PC-9 (cell line): ENCODE data around the gene PARP12. TPM values are rescaled to one million over a fixed set of nuclear protein-coding genes. Genes with fewer than 3 reads are reported as not detected.

Experiments used
- BruUV-seq: library from RNA; stranded (reverse); fragments of 400-500 nt; replicated peaks from 2 replicates; lab custom pipeline; 2021; lab: Mats Ljungman, UMichigan
- CTCF ChIA-PET: fragments of 300-600 bp; sonication (Branson Sonifier 250); formaldehyde crosslinking; loops from one replicate; lab custom pipeline; 2022; ENCODE audit warnings: antibody characterized with exemption; lab: Charles Lee
- POLR2A ChIA-PET: fragments of 300-600 bp; sonication (Branson Sonifier 250); formaldehyde crosslinking; loops from one replicate; lab custom pipeline; 2022; ENCODE audit warnings: antibody characterized with exemption; ENCODE audit not compliant: unreplicated experiment; lab: Charles Lee
- DNase-seq, 2 experiments: peaks; one replicate each; pipeline versions ENCODE4 v3.0.0 to v3.0.0-alpha.2; 2015 to 2022; ENCODE audit warnings: mixed read lengths in 1 of 2
- H2AFZ ChIP-seq: fragments of 200-600 bp; sonication (generic); 2 replicates; pipeline ENCODE4 v1.8.1; 2017; ENCODE audit warnings: antibody characterized with exemption
- H3F3A ChIP-seq: fragments of 200-600 bp; sonication (generic); 2 replicates; pipeline ENCODE4 v1.8.1; 2017; ENCODE audit warnings: antibody characterized with exemption, mild to moderate bottlenecking, low read depth; ENCODE audit not compliant: insufficient read depth
- H3K27ac ChIP-seq: fragments of 200-600 bp; sonication (generic); 2 replicates; pipeline ENCODE4 v1.6.1; 2016; ENCODE audit warnings: mixed run types
- H3K27me3 ChIP-seq: fragments of 200-600 bp; sonication (generic); 2 replicates; pipeline ENCODE4 v1.6.1; 2016; ENCODE audit warnings: low read depth, mixed run types; ENCODE audit not compliant: insufficient read depth
- H3K36me3 ChIP-seq: fragments of 200-600 bp; sonication (generic); 2 replicates; pipeline ENCODE4 v1.6.1; 2016; ENCODE audit warnings: low read depth, mixed run types
- H3K4me1 ChIP-seq: fragments of 200-600 bp; sonication (generic); replicated peaks from 2 replicates; pipeline ENCODE4 v1.6.1; 2016; ENCODE audit warnings: mixed run types; ENCODE audit not compliant: insufficient read depth
- H3K4me2 ChIP-seq: fragments of 200-600 bp; sonication (generic); 2 replicates; pipeline ENCODE4 v1.6.1; 2017; ENCODE audit warnings: mixed run types
- H3K4me3 ChIP-seq: fragments of 200-600 bp; sonication (generic); 2 replicates; pipeline ENCODE4 v1.6.1; 2016; ENCODE audit warnings: mixed run types
- H3K79me2 ChIP-seq: fragments of 200-600 bp; sonication (generic); 2 replicates; pipeline ENCODE4 v1.6.1; 2017; ENCODE audit warnings: low read depth, mixed run types
- H3K9me2 ChIP-seq: fragments of 200-600 bp; sonication (generic); 2 replicates; pipeline ENCODE4 v1.8.1; 2017; ENCODE audit warnings: mild to moderate bottlenecking; ENCODE audit not compliant: insufficient read depth
- H3K9me3 ChIP-seq: fragments of 200-600 bp; sonication (generic); 2 replicates; pipeline ENCODE4 v1.8.1; 2016; ENCODE audit warnings: low read depth; ENCODE audit not compliant: insufficient read depth
- H4K20me1 ChIP-seq: fragments of 200-600 bp; sonication (generic); 2 replicates; pipeline ENCODE4 v1.8.1; 2017; ENCODE audit not compliant: insufficient read depth
- EZH2 ChIP-seq: fragments of 200-600 bp; sonication (generic); IDR thresholded peaks from 2 replicates; pipeline ENCODE4 v1.8.0; 2017; ENCODE audit warnings: antibody characterized with exemption, low read depth
- intact Hi-C: fragments of 100-400 bp; cut with micrococcal nuclease; formaldehyde crosslinking; loops from one replicate; pipeline ENCODE4 v1.10.0; 2022; ENCODE audit not compliant: unreplicated experiment
- total RNA-seq: library from RNA; stranded (reverse); gene quantifications from 2 replicates; pipeline ENCODE4 v1.2.3, GENCODE V29; 2021
- TF ChIP-seq, protein P1 (sequence below): fragments of 200-600 bp; sonication (generic); conservative IDR thresholded peaks from 2 replicates; pipeline ENCODE4 v1.6.1; 2017; ENCODE audit warnings: mixed run types, antibody characterized with exemption, mild to moderate bottlenecking, moderate library complexity

PARP12 gene
- total RNA-seq, 1 experiment from 2014 or later = 32.4 TPM

- Histone ChIP-seq H3K27ac (no peak overlapping the region), H3K36me3 (no peaks in the 10 kb centered on the region), H3K9me3 (0 out of 2 replicates have a peak, but pooled peaks cover 2% of the 10 kb centered on the region), H3K79me2 (peaks cover 12% of the 10 kb centered on the region), H2AFZ (no peak overlapping the region), H3K9me2 (no peaks in the 10 kb centered on the region), H3K4me1 (peaks cover 37% of the 10 kb centered on the region), H3K4me3 (0 out of 2 replicates have a peak overlapping the region, but pooled peaks have one; percentile 87), H4K20me1 (no peaks in the 10 kb centered on the region), H3K4me2 (peak overlapping the region; percentile 91), H3K27me3 (no peaks in the 10 kb centered on the region), H3F3A (peaks cover 8% of the 10 kb centered on the region; the same call in 1 of the 2 replicates)
- TF ChIP-seq, protein P1, sequence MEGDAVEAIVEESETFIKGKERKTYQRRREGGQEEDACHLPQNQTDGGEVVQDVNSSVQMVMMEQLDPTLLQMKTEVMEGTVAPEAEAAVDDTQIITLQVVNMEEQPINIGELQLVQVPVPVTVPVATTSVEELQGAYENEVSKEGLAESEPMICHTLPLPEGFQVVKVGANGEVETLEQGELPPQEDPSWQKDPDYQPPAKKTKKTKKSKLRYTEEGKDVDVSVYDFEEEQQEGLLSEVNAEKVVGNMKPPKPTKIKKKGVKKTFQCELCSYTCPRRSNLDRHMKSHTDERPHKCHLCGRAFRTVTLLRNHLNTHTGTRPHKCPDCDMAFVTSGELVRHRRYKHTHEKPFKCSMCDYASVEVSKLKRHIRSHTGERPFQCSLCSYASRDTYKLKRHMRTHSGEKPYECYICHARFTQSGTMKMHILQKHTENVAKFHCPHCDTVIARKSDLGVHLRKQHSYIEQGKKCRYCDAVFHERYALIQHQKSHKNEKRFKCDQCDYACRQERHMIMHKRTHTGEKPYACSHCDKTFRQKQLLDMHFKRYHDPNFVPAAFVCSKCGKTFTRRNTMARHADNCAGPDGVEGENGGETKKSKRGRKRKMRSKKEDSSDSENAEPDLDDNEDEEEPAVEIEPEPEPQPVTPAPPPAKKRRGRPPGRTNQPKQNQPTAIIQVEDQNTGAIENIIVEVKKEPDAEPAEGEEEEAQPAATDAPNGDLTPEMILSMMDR = no peak
- TF ChIP-seq EZH2 = no peak
- no peak for DNase-seq
- TSS peak; percentile 26 for BruUV-seq
- ChIA-PET CTCF (no interaction called here), POLR2A (interaction anchor here (0.5 kb wide), 1 partner anchor 256 kb away, joined by 7 read pairs; no protein-coding TSS in a partner anchor)
- intact Hi-C loops = loop anchor here (10.0 kb wide), 1 partner anchor 254 kb away; no protein-coding TSS in a partner anchor
Measured at GRCh38 chr7:140060788-140061606, 1.8 kb downstream of the PARP12 start.

DNA sequence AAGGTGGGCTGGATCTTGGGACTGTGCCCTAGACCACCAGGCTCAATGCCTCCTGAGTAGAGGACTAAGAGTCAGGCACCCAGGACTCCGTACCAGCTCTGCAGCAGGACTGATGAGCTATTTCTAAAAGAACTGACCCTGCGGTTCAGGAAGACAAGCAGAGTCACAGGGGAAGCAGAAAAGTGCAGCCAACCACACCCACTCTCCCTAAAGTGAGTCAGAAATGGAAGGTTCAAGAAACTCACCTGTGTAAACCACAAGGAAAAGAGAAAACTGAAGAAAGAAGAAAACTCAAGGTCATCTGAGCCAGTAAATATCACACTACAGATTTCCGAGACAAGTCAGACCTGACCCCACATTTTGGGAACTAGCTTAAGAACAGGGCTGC lies 2.5 kb downstream of the PARP12 start:
- Histone ChIP-seq H3K79me2 (peaks cover 12% of the 10 kb centered on the region), H4K20me1 (no peaks in the 10 kb centered on the region), H3K4me2 (peak overlapping the region; percentile 43), H3K9me2 (no peaks in the 10 kb centered on the region), H3K27me3 (no peaks in the 10 kb centered on the region), H3K4me1 (peaks cover 37% of the 10 kb centered on the region), H3F3A (peaks cover 8% of the 10 kb centered on the region; the same call in 1 of the 2 replicates), H3K27ac (no peak overlapping the region), H3K9me3 (no peaks in the 10 kb centered on the region), H3K36me3 (no peaks in the 10 kb centered on the region), H3K4me3 (no peak overlapping the region), H2AFZ (no peak overlapping the region)
- intact Hi-C loops = loop anchor here (10.0 kb wide), 1 partner anchor 255 kb away; no protein-coding TSS in a partner anchor
- TF ChIP-seq, protein P1 = no peak
- no peak for TF ChIP-seq EZH2
- CTCF ChIA-PET = no interaction called here
- BruUV-seq = no TSS peak
- DNase-seq = no peak
- POLR2A ChIA-PET = no interaction called here

DNA sequence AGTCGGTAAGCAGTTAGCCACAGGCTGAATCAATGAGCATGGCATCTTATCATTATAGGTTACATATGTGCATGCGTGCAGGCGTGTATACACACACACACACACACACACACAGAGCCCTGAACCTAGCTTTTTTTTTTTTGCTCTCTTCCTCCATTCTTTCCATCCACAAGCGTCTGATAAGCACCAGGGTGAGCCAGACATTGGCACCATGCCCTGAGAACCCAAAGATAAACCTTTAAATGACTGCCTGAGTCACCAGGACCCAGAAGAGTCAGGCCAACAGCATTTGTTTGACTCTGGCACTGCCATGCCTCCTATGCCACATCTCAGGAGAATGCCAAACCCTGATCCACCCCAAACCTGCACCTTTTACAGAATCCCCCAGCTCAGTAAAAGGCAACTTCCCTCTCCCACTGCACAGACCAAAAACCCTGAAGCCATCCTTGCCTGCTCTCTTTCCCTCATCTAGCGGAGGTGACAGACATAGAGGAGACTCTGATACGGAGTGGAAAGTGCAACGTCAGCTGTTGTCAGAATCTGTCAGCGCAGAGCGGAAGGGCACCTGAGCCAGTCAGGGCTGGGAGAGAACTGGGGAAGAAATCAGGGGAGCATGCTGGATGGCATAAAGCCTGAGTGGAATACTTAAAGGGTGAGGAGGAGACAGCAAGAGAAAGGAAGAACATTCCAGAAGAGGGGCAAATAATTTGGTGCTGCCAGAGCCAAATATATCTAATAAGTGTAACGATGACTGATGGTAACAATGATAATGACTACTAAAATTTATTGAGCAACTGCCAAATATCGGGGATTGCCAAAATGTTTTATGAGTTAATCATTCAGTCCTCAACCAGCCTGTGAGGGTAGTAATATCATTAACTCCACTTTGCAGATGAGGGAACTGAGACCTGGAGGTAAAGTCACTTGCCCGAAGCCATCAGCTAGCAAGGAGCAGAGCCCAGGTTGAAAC lies 3.2 kb downstream of the PARP12 start:
- no TSS peak for BruUV-seq

More for the DNA sequence above, 3.2 kb downstream of the PARP12 start:
- H3K9me3 ChIP-seq = no peaks in the 10 kb centered on the region
- CTCF ChIA-PET = interaction anchor here (0.5 kb wide), 2 partner anchors 257 to 412 kb away, joined by 3 to 4 read pairs; no protein-coding TSS in a partner anchor
- POLR2A ChIA-PET = no interaction called here
- DNase-seq = peak; percentile 84 to 93
- peak overlapping the region; percentile 43 for H3K4me2 ChIP-seq
- no peaks in the 10 kb centered on the region for H4K20me1 ChIP-seq
- H3K4me3 ChIP-seq = no peak overlapping the region
- peaks cover 37% of the 10 kb centered on the region for H3K4me1 ChIP-seq
- intact Hi-C loops = loop anchor here (10.0 kb wide), 1 partner anchor 255 kb away; no protein-coding TSS in a partner anchor
- H3K79me2 ChIP-seq = peaks cover 12% of the 10 kb centered on the region
- no peaks in the 10 kb centered on the region for H3K36me3 ChIP-seq
- no peaks in the 10 kb centered on the region for H3K27me3 ChIP-seq
- no peaks in the 10 kb centered on the region for H3K9me2 ChIP-seq
- H3F3A ChIP-seq = peaks cover 8% of the 10 kb centered on the region; the same call in 1 of the 2 replicates
- no peak overlapping the region for H2AFZ ChIP-seq
- H3K27ac ChIP-seq = no peak overlapping the region
- TF ChIP-seq EZH2 = no peak
- TF ChIP-seq, protein P1 = no peak
